H1 (cell line): ENCODE measurements around the gene NME3. TPM values are rescaled to one million over a fixed set of nuclear protein-coding genes. Genes with fewer than 3 reads are reported as not detected.

Experiments
- CTCF ChIA-PET: fragments of 300-600 bp; sonication (Branson Sonifier 250); formaldehyde crosslinking; loops from one replicate; lab custom pipeline; 2021; ENCODE audit not compliant: partially characterized antibody; lab: Charles Lee
- POLR2A ChIA-PET: fragments of 300-600 bp; sonication (Branson Sonifier 250); formaldehyde crosslinking; loops from one replicate; lab custom pipeline; 2021; ENCODE audit warnings: inconsistent platforms; ENCODE audit not compliant: partially characterized antibody; lab: Charles Lee
- DNase-seq, 2 experiments: peaks; one replicate each; pipeline versions ENCODE4 v3.0.0 to v3.0.0-alpha.2; 2010 to 2022; ENCODE audit warnings: low spot score in 2 of 2, low read depth in 1 of 2, mixed read lengths in 1 of 2
- FAIRE-seq: peaks from 2 replicates; lab custom pipeline; 2011; peaks lifted over from hg19 to GRCh38; lab: Jason Lieb, UNC
- H2AFZ ChIP-seq: 2 replicates; pipeline ENCODE4 v1.8.1; 2012; ENCODE audit warnings: low read length, inconsistent platforms
- H2AK5ac ChIP-seq: 2 replicates; pipeline ENCODE4 v1.6.1; 2013; ENCODE audit warnings: low read depth, low read length
- H2BK120ac ChIP-seq: replicated peaks from 2 replicates; pipeline ENCODE3; 2013; ENCODE audit warnings: low read depth, low read length, inconsistent platforms
- H2BK12ac ChIP-seq: 2 replicates; pipeline ENCODE4 v1.6.1; 2013; ENCODE audit warnings: low read depth, low read length
- H2BK15ac ChIP-seq: 2 replicates; pipeline ENCODE4 v1.6.1; 2013; ENCODE audit warnings: low read length
- H2BK20ac ChIP-seq: 2 replicates; pipeline ENCODE4 v1.6.1; 2013; ENCODE audit warnings: low read length
- H2BK5ac ChIP-seq: 2 replicates; pipeline ENCODE4 v1.6.1; 2013; ENCODE audit warnings: low read depth, low read length
- H3K14ac ChIP-seq: 2 replicates; pipeline ENCODE4 v1.6.1; 2013; ENCODE audit warnings: inconsistent platforms; ENCODE audit not compliant: insufficient read length
- H3K18ac ChIP-seq: 2 replicates; pipeline ENCODE4 v1.6.1; 2013; ENCODE audit warnings: low read length; ENCODE audit errors: extremely low read depth
- H3K23ac ChIP-seq: 2 replicates; pipeline ENCODE4 v1.6.1; 2013; ENCODE audit warnings: inconsistent platforms; ENCODE audit not compliant: insufficient read length
- H3K23me2 ChIP-seq: 2 replicates; pipeline ENCODE4 v1.6.1; 2013; ENCODE audit warnings: low read depth, low read length
- H3K27ac ChIP-seq: 2 replicates; pipeline ENCODE4 v1.6.1; 2011; ENCODE audit warnings: low read depth, low read length, inconsistent platforms
- H3K27me3 ChIP-seq, 4 experiments: replicated peaks in 1 of 4; 1 replicate in 1 of 4; 2 replicates in 3 of 4; pipeline versions ENCODE4 v1.6.1 to v1.8.1; 2011 to 2013; ENCODE audit warnings: low read length in 3 of 4, mild to moderate bottlenecking in 3 of 4, inconsistent platforms in 2 of 4, mixed read lengths in 2 of 4, moderate library complexity in 1 of 4; ENCODE audit not compliant: control insufficient read depth in 3 of 4, insufficient read depth in 3 of 4; ENCODE audit errors: extremely low read depth in 1 of 4
- H3K36me3 ChIP-seq, 4 experiments: 2 replicates each; pipeline versions ENCODE4 v1.6.1 to v1.8.1; 2011 to 2013; ENCODE audit warnings: mild to moderate bottlenecking in 4 of 4, low read length in 3 of 4, moderate library complexity in 2 of 4, control low read depth in 1 of 4, inconsistent platforms in 1 of 4; ENCODE audit not compliant: insufficient read depth in 4 of 4, control insufficient read depth in 2 of 4
- H3K4ac ChIP-seq: replicated peaks from 2 replicates; pipeline ENCODE3; 2013; ENCODE audit warnings: low read length, low read depth, mixed read lengths, inconsistent platforms; ENCODE audit not compliant: insufficient read length
- H3K4me1 ChIP-seq, 4 experiments: replicated peaks in 1 of 4; 1 replicate in 1 of 4; 2 replicates in 3 of 4; pipeline versions ENCODE4 v1.6.1 to v1.8.1; 2011 to 2013; ENCODE audit warnings: low read length in 3 of 4, inconsistent platforms in 2 of 4, mixed read lengths in 1 of 4; ENCODE audit not compliant: insufficient read depth in 4 of 4, control insufficient read depth in 3 of 4
- H3K4me2 ChIP-seq, 2 experiments: 2 replicates each; pipeline versions ENCODE4 v1.6.1 to v1.8.1; 2011 to 2013; ENCODE audit warnings: low read depth in 2 of 2, low read length in 2 of 2, control low read depth in 1 of 2, inconsistent platforms in 1 of 2, mild to moderate bottlenecking in 1 of 2; ENCODE audit not compliant: insufficient read depth in 1 of 2
- H3K4me3 ChIP-seq, 4 experiments: fragments of 200-600, 300-600 bp in 1 of 4; sonication (generic), shearing (Covaris generic), sonication (Bioruptor Twin) in 1 of 4; 2 replicates each; pipeline versions ENCODE4 v1.5.1 to v1.8.1; 2011 to 2016; ENCODE audit warnings: low read length in 4 of 4, low read depth in 3 of 4, control low read depth in 2 of 4, inconsistent platforms in 2 of 4, mild to moderate bottlenecking in 2 of 4, mixed read lengths in 1 of 4, moderate library complexity in 1 of 4; ENCODE audit not compliant: insufficient read depth in 2 of 4; ENCODE audit errors: extremely low read depth in 1 of 4
- H3K56ac ChIP-seq: replicated peaks from 2 replicates; pipeline ENCODE3; 2013; ENCODE audit warnings: low read depth, mild to moderate bottlenecking, mixed read lengths, low read length, inconsistent platforms; ENCODE audit not compliant: insufficient read length
- H3K79me1 ChIP-seq: 2 replicates; pipeline ENCODE4 v1.6.1; 2013; ENCODE audit warnings: low read depth, low read length, control low read depth
- H3K79me2 ChIP-seq, 2 experiments: 2 replicates each; pipeline versions ENCODE4 v1.6.1 to v1.8.1; 2012 to 2013; ENCODE audit warnings: low read length in 2 of 2, mild to moderate bottlenecking in 2 of 2, inconsistent platforms in 1 of 2; ENCODE audit not compliant: insufficient read depth in 2 of 2, control insufficient read depth in 1 of 2
- H3K9ac ChIP-seq, 4 experiments: replicated peaks in 1 of 4; 1 replicate in 1 of 4; 2 replicates in 3 of 4; pipeline versions ENCODE4 v1.6.1 to v1.8.1; 2011 to 2013; ENCODE audit warnings: low read depth in 3 of 4, low read length in 3 of 4, control low read depth in 2 of 4, mild to moderate bottlenecking in 2 of 4, moderate library complexity in 2 of 4, inconsistent platforms in 1 of 4; ENCODE audit errors: extremely low read depth in 1 of 4
- H3K9me3 ChIP-seq, 2 experiments: 2 replicates each; pipeline versions ENCODE4 v1.6.1 to v1.8.1; 2012 to 2013; ENCODE audit warnings: mild to moderate bottlenecking in 2 of 2, moderate library complexity in 2 of 2, control low read depth in 1 of 2, inconsistent platforms in 1 of 2, low read depth in 1 of 2, low read length in 1 of 2, mixed read lengths in 1 of 2; ENCODE audit not compliant: insufficient read depth in 2 of 2
- H4K20me1 ChIP-seq, 2 experiments: replicated peaks in 1 of 2; 2 replicates each; pipeline versions ENCODE3 to v1.8.1; 2011 to 2013; ENCODE audit warnings: inconsistent platforms in 2 of 2, low read length in 2 of 2, mild to moderate bottlenecking in 1 of 2; ENCODE audit not compliant: insufficient read depth in 2 of 2, control insufficient read depth in 1 of 2
- H4K5ac ChIP-seq: 2 replicates; pipeline ENCODE4 v1.6.1; 2013; ENCODE audit warnings: low read length, low read depth, mixed read lengths, inconsistent platforms; ENCODE audit not compliant: insufficient read length
- H4K8ac ChIP-seq: 2 replicates; pipeline ENCODE4 v1.8.0; 2013; ENCODE audit warnings: mild to moderate bottlenecking, moderate library complexity, low read length, inconsistent platforms; ENCODE audit not compliant: insufficient read depth; ENCODE audit errors: extremely low read depth
- H4K91ac ChIP-seq: replicated peaks from 2 replicates; pipeline ENCODE3; 2013; ENCODE audit warnings: low read length, mixed read lengths, inconsistent platforms; ENCODE audit not compliant: insufficient read length
- CBX5 ChIP-seq: fragments of 300-800, 300-1000 bp; sonication (generic); IDR thresholded peaks from 2 replicates; pipeline ENCODE4 v1.7.1; 2016; ENCODE audit warnings: antibody characterized with exemption, low read length, low read depth
- CHD2 ChIP-seq: IDR thresholded peaks from 2 replicates; pipeline ENCODE4 v1.6.1; 2012; ENCODE audit warnings: low read length, improper control_type of control experiment
- EZH2 ChIP-seq: fragments of 200-600 bp; sonication (generic); IDR thresholded peaks from 2 replicates; pipeline ENCODE4 v1.7.1; 2012; ENCODE audit warnings: low read depth, mild to moderate bottlenecking, moderate library complexity, low read length, inconsistent platforms; ENCODE audit not compliant: severe bottlenecking
- POLR2A ChIP-seq, 2 experiments: IDR thresholded peaks; 1 replicate in 1 of 2; 2 replicates in 1 of 2; pipeline ENCODE4 v1.6.1; 2011; ENCODE audit warnings: low read depth in 2 of 2, low read length in 2 of 2, mild to moderate bottlenecking in 2 of 2; ENCODE audit errors: control extremely low read depth in 1 of 2
- RBBP5 ChIP-seq: IDR thresholded peaks from 2 replicates; pipeline ENCODE4 v1.7.1; 2012; ENCODE audit warnings: low read depth, mild to moderate bottlenecking, inconsistent platforms, low read length, moderate library complexity, borderline replicate concordance
- SAP30 ChIP-seq: fragments of 300-600 bp; sonication (generic); IDR thresholded peaks from 2 replicates; pipeline ENCODE4 v1.7.1; 2012; ENCODE audit warnings: low read length, moderate library complexity, mild to moderate bottlenecking, inconsistent platforms; ENCODE audit not compliant: insufficient read depth, insufficient replicate concordance
- SRF ChIP-seq: IDR thresholded peaks from 2 replicates; pipeline ENCODE4 v1.6.1; 2011; ENCODE audit warnings: mild to moderate bottlenecking, low read depth, low read length, moderate library complexity
- WGBS, 2 experiments: shearing (Covaris generic) in 1 of 2; methylation state at CpG; one replicate each; pipeline versions ENCODE4 v1.1.6 to v1.1.7; 2013 to 2015; ENCODE audit warnings: low lambda C conversion rate in 2 of 2, mixed read lengths in 2 of 2, inconsistent platforms in 1 of 2, low coverage in 1 of 2, missing lambda C conversion rate in 1 of 2; ENCODE audit not compliant: insufficient replicate concordance in 2 of 2, insufficient coverage in 1 of 2, insufficient read length in 1 of 2; ENCODE audit errors: extremely low coverage in 1 of 2, missing lambda C conversion rate in 1 of 2; 5-methylcytosine and 5-hydroxymethylcytosine counted together
- polyA plus RNA-seq, 7 experiments: library from polyadenylated mRNA; depleted of rRNA in 3 of 7; stranded (reverse) in 5 of 7; unstranded in 2 of 7; fragments of >200 nt in 5 of 7; fragments of 200-250 nt in 2 of 7; gene quantifications; 1 replicate in 5 of 7; 2 replicates in 1 of 7; 4 replicates in 1 of 7; pipeline versions ENCODE4 v1.2.1 to v1.2.3, GENCODE V29; 2011 to 2013; ENCODE audit warnings: missing spikeins in 2 of 7, mixed read lengths in 2 of 7
- total RNA-seq: library from RNA; stranded (reverse); fragmentation: NEBNext Ultra II Directional; extraction: Animal tissue kit (Norgen Biotek cat#: 25700); gene quantifications from 2 replicates; pipeline ENCODE4 v1.2.1, GENCODE V29; 2021
- TF ChIP-seq, protein P1 (sequence below): IDR thresholded peaks from 2 replicates; pipeline ENCODE4 v1.6.1; 2012; ENCODE audit warnings: inconsistent platforms
- TF ChIP-seq, protein P2 (sequence below), 3 experiments: IDR thresholded peaks; 1 replicate in 2 of 3; 2 replicates in 1 of 3; pipeline versions ENCODE4 v1.5.1 to v1.6.1; 2011; ENCODE audit warnings: low read length in 3 of 3, mild to moderate bottlenecking in 3 of 3, inconsistent platforms in 2 of 3, low read depth in 1 of 3, moderate library complexity in 1 of 3; ENCODE audit not compliant: insufficient read depth in 1 of 3; ENCODE audit errors: control extremely low read depth in 1 of 3
- TF ChIP-seq, protein P3 (sequence below): IDR thresholded peaks from 2 replicates; pipeline ENCODE4 v1.6.1; 2011; ENCODE audit warnings: low read length, improper control_type of control experiment

Gene NME3
- total and polyA plus RNA-seq, 2 of the 8 experiments (the other 6 are each of a cell fraction or from before 2014, with no cell fraction given): 72.5 to 163 TPM

DNA sequence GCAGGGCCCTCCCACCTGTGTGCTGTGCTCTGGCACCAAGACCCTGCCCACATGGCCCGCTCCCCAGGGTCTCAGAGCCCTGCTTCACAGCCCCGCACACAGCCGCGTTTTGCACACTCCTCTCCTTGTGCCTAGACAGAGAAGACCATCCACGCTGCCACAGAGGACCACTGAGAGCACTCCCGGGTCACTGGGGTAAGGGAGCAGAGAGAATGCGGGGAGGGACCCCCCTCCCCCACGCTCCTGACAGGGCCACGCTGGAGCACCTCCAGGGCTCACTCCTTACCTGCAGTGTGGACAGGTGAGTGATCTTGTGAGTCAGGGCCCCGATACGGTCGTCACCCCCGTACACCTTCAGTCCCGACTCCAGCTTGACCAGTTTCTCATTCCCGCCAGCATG, 48.3 kb upstream of the NME3 start:
- POLR2A ChIA-PET: interaction anchor here (1.0 kb wide), 1 partner anchor 28 kb away, joined by 3 read pairs; no protein-coding TSS in a partner anchor
- no peak for FAIRE-seq
- 97% methylated on average over 14 of the region's 15 CpGs; no CpG with 5 or more reads in 1 of the 2 experiments for WGBS, 2 experiments
- no peak for TF ChIP-seq POLR2A (IDR thresholded peaks at IDR 0.05; ENCODE audit: control extremely low read depth in 1 of 2, low read depth in 2 of 2, low read length in 2 of 2)
- TF ChIP-seq EZH2: no peak
- TF ChIP-seq SAP30: no peak
- TF ChIP-seq, protein P1, sequence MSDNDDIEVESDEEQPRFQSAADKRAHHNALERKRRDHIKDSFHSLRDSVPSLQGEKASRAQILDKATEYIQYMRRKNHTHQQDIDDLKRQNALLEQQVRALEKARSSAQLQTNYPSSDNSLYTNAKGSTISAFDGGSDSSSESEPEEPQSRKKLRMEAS: no peak
- TF ChIP-seq, protein P2, sequence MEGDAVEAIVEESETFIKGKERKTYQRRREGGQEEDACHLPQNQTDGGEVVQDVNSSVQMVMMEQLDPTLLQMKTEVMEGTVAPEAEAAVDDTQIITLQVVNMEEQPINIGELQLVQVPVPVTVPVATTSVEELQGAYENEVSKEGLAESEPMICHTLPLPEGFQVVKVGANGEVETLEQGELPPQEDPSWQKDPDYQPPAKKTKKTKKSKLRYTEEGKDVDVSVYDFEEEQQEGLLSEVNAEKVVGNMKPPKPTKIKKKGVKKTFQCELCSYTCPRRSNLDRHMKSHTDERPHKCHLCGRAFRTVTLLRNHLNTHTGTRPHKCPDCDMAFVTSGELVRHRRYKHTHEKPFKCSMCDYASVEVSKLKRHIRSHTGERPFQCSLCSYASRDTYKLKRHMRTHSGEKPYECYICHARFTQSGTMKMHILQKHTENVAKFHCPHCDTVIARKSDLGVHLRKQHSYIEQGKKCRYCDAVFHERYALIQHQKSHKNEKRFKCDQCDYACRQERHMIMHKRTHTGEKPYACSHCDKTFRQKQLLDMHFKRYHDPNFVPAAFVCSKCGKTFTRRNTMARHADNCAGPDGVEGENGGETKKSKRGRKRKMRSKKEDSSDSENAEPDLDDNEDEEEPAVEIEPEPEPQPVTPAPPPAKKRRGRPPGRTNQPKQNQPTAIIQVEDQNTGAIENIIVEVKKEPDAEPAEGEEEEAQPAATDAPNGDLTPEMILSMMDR (IDR thresholded peaks at IDR 0.05; ENCODE audit: control extremely low read depth in 1 of 3, insufficient read depth in 1 of 3, low read depth in 1 of 3, low read length in 3 of 3): no peak
- TF ChIP-seq, protein P3, sequence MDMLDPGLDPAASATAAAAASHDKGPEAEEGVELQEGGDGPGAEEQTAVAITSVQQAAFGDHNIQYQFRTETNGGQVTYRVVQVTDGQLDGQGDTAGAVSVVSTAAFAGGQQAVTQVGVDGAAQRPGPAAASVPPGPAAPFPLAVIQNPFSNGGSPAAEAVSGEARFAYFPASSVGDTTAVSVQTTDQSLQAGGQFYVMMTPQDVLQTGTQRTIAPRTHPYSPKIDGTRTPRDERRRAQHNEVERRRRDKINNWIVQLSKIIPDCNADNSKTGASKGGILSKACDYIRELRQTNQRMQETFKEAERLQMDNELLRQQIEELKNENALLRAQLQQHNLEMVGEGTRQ: no peak
- TF ChIP-seq RBBP5: no peak
- no peak for TF ChIP-seq CHD2
- no peak for TF ChIP-seq SRF
- no peak for TF ChIP-seq CBX5

More for the DNA sequence above, 48.3 kb upstream of the NME3 start:
- Histone ChIP-seq H4K91ac (no peak overlapping the region), H2BK20ac (no peak overlapping the region), H2BK5ac (no peak overlapping the region), H2AFZ (no peak overlapping the region), H3K23ac (no peak overlapping the region), H3K4me3 (no peak overlapping the region), H4K5ac (no peak overlapping the region), H3K27ac (no peak overlapping the region), H3K4ac (no peak overlapping the region), H3K36me3 (peaks cover 0 to 9% (median 4%) of the 10 kb centered on the region in 4 experiments; a peak in 5 of 8 replicates), H2BK12ac (no peak overlapping the region), H3K79me1 (no peaks in the 10 kb centered on the region; the same call in 1 of the 2 replicates), H3K9ac (no peak overlapping the region), H3K56ac (no peak overlapping the region), H4K8ac (no peak overlapping the region; the same call in 1 of the 2 replicates), H3K27me3 (no peaks in the 10 kb centered on the region), H3K9me3 (no peaks in the 10 kb centered on the region), H3K23me2 (no peaks in the 10 kb centered on the region), H2AK5ac (no peak overlapping the region), H3K14ac (no peak overlapping the region), H3K4me2 (no peak overlapping the region), H4K20me1 (peaks cover 4 to 9% of the 10 kb centered on the region in 2 experiments), H3K4me1 (no peaks in the 10 kb centered on the region), H3K18ac (no peak overlapping the region), H3K79me2 (no peaks in the 10 kb centered on the region), H2BK120ac (no peak overlapping the region), H2BK15ac (no peak overlapping the region)
- CTCF ChIA-PET: no interaction called here
- no peak for DNase-seq
